ENCODE measurements around the gene VPS54.

DNA sequence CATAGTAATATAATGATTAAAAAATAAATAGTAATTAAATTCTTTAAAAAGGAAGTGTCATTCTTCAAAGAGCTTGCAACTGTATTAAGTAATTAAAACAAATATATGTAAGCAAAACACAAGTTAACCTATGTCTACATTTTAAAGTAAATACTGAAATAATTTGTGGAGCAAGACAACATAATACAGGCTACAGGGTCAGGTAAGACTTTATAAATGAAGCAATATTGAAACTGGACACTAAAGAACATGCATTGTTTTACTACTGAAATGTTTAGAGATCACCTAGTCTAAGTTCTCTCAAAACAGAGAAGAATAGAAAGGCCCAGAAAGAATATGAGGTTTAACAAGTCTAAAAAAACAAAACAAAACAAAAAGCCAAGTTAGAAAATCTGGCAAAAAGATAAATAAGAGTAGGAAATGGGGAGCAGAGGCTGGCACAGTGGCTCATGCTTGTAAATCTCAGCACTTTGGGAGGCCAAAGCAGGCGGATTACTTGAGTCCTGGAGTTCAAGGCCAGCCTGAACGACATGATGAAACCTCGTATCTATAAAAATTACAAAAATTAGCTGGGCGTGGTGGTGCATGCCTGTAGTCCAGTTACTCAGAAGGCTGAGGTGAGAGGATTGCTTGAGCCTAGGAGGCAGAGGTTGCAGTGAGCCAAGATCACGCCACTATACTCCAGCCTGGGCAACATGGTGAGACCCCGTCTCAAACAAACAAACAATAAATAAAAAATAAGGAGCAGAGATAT lies 34.4 kb downstream of the VPS54 start:
- TF ChIP-seq POLR2A (IDR thresholded peaks at IDR 0.05) (no peak), EP300 (IDR thresholded peaks at IDR 0.05) (no peak)

Data from tibial nerve (tissue), 3 donors.